ENCODE measurements around the gene SP1.
"Not testable (repeated sequence)": the region's sequence is repeated elsewhere in the genome, so short reads cannot be mapped to it uniquely, and the experiment has no call there.

DNA sequence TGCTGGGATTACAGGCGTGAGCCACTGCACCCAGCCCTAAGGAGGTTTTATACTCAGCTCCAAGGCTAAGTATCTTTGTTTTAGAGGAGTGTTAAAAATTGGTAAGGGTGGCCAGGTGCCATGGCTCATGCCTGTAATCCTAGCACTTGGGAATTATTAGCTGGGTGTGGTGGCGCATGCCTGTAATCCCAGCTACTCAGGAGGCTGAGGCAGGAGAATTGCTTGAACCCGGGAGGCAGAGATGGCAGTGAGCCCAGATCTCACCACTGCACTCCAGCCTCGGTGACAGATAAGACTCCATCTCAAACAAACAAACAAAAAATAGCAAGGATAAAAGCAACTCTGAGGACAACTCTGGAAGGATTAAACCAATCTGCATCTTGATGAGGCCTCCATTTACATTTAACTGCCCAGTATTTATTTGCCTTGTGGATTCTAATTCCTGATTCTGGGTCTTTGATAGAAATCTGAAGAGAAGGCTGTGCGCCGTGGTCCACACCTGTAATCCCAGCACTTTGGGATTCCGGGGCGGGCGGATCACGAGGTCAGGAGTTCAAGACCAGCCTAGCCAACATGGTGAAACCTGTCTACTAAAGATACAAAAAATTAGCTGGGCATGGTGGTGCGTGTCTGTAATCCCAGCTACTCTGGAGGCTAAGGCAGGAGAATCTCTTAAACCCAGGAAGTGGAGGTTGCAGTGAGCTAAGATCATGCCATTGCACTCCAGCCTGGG, 64.8 kb downstream of the SP1 start:
- TF ChIP-seq, protein P1, sequence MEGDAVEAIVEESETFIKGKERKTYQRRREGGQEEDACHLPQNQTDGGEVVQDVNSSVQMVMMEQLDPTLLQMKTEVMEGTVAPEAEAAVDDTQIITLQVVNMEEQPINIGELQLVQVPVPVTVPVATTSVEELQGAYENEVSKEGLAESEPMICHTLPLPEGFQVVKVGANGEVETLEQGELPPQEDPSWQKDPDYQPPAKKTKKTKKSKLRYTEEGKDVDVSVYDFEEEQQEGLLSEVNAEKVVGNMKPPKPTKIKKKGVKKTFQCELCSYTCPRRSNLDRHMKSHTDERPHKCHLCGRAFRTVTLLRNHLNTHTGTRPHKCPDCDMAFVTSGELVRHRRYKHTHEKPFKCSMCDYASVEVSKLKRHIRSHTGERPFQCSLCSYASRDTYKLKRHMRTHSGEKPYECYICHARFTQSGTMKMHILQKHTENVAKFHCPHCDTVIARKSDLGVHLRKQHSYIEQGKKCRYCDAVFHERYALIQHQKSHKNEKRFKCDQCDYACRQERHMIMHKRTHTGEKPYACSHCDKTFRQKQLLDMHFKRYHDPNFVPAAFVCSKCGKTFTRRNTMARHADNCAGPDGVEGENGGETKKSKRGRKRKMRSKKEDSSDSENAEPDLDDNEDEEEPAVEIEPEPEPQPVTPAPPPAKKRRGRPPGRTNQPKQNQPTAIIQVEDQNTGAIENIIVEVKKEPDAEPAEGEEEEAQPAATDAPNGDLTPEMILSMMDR (conservative IDR thresholded peaks at IDR 0.05; ENCODE audit: low read depth, low read length), result not testable (repeated sequence)
- not testable (repeated sequence) for TF ChIP-seq EZH2 (IDR thresholded peaks at IDR 0.05; ENCODE audit: borderline replicate concordance, low read depth, low read length, poor library complexity, severe bottlenecking)

Measured in A673 (cell line).